Endothelial cell of umbilical vein (primary cell): ENCODE data around the gene IL21. TPM values are rescaled to one million over a fixed set of nuclear protein-coding genes. Genes with fewer than 3 reads are reported as not detected.

ENCODE experiments used
- BruUV-seq: library from RNA; stranded (reverse); fragments of 400-500 nt; replicated peaks from 2 replicates; lab custom pipeline; 2021; lab: Mats Ljungman, UMichigan
- CTCF ChIA-PET: fragments of 300-600, 350-600 bp; sonication (Branson Sonifier 250); formaldehyde crosslinking; loops from one replicate; lab custom pipeline; 2021; ENCODE audit warnings: antibody characterized with exemption, inconsistent platforms; lab: Charles Lee
- POLR2A ChIA-PET: fragments of 300-600, 350-600 bp; sonication (Branson Sonifier 250); formaldehyde crosslinking; loops from one replicate; lab custom pipeline; 2021; ENCODE audit warnings: antibody characterized with exemption, inconsistent platforms; lab: Charles Lee
- DNase-seq: peaks from one replicate; pipeline ENCODE4 v3.0.0-alpha.2; 2011; ENCODE audit warnings: low read depth, low spot score
- FAIRE-seq: peaks from 2 replicates; lab custom pipeline; 2011; peaks lifted over from hg19 to GRCh38; lab: Jason Lieb, UNC
- H2AFZ ChIP-seq: 2 replicates; pipeline ENCODE4 v1.6.0; 2012; ENCODE audit warnings: low read depth, low read length, control low read depth, inconsistent platforms
- H3K27ac ChIP-seq: 2 replicates; pipeline ENCODE4 v1.5.1; 2011; ENCODE audit warnings: low read depth, mild to moderate bottlenecking, control low read depth, low read length, moderate library complexity; ENCODE audit not compliant: insufficient read depth
- H3K27me3 ChIP-seq, 2 experiments: 2 replicates each; pipeline versions ENCODE4 v1.6.0 to v1.6.1; 2011; ENCODE audit warnings: low read length in 2 of 2, mixed read lengths in 1 of 2; ENCODE audit not compliant: control insufficient read depth in 2 of 2, insufficient read depth in 2 of 2
- H3K36me3 ChIP-seq, 2 experiments: 2 replicates in 1 of 2; 3 replicates in 1 of 2; pipeline ENCODE4 v1.5.1; 2011; ENCODE audit warnings: low read length in 2 of 2, mild to moderate bottlenecking in 1 of 2, moderate library complexity in 1 of 2; ENCODE audit not compliant: control insufficient read depth in 2 of 2, insufficient read depth in 2 of 2; ENCODE audit errors: extremely low read depth in 1 of 2
- H3K4me1 ChIP-seq: 3 replicates; pipeline ENCODE4 v1.5.1; 2011; ENCODE audit warnings: mild to moderate bottlenecking, low read length; ENCODE audit not compliant: control insufficient read depth, insufficient read depth; ENCODE audit errors: extremely low read depth
- H3K4me2 ChIP-seq: 2 replicates; pipeline ENCODE4 v1.6.1; 2011; ENCODE audit warnings: low read length, control low read depth, mixed read lengths; ENCODE audit not compliant: insufficient read depth
- H3K4me3 ChIP-seq, 3 experiments: fragments of 200-600 bp in 1 of 3; sonication (generic), shearing (Covaris generic) in 1 of 3; replicated peaks in 1 of 3; 2 replicates each; pipeline ENCODE4 v1.5.1; 2011 to 2016; ENCODE audit warnings: control low read depth in 3 of 3, low read length in 3 of 3, mild to moderate bottlenecking in 2 of 3, inconsistent platforms in 1 of 3, low read depth in 1 of 3, moderate library complexity in 1 of 3; ENCODE audit not compliant: insufficient read depth in 1 of 3
- H3K79me2 ChIP-seq: 2 replicates; pipeline ENCODE4 v1.6.0; 2012; ENCODE audit warnings: low read length, inconsistent platforms; ENCODE audit not compliant: control insufficient read depth, insufficient read depth
- H3K9ac ChIP-seq: replicated peaks from 2 replicates; pipeline ENCODE3; 2011; ENCODE audit warnings: low read length, control low read depth; ENCODE audit not compliant: insufficient read depth; ENCODE audit errors: extremely low read depth
- H3K9me1 ChIP-seq: replicated peaks from 3 replicates; pipeline ENCODE4 v1.6.0; 2011; ENCODE audit warnings: mild to moderate bottlenecking, low read length; ENCODE audit not compliant: control insufficient read depth, insufficient read depth; ENCODE audit errors: extremely low read depth
- H3K9me3 ChIP-seq: replicated peaks from 2 replicates; pipeline ENCODE4 v1.5.1; 2012; ENCODE audit warnings: low read length, inconsistent platforms; ENCODE audit not compliant: control insufficient read depth, insufficient read depth
- H4K20me1 ChIP-seq: replicated peaks from 2 replicates; pipeline ENCODE3; 2011; ENCODE audit warnings: mild to moderate bottlenecking, low read length; ENCODE audit not compliant: control insufficient read depth, insufficient read depth; ENCODE audit errors: extremely low read depth
- CTCF ChIP-seq, 2 donors: IDR thresholded peaks; 1 replicate in 1 of 2; 2 replicates in 1 of 2; pipeline ENCODE4 v1.5.1; 2011; ENCODE audit warnings: low read length in 2 of 2, mild to moderate bottlenecking in 2 of 2, moderate library complexity in 2 of 2, control low read depth in 1 of 2, inconsistent platforms in 1 of 2, low read depth in 1 of 2; ENCODE audit not compliant: insufficient read depth in 1 of 2; ENCODE audit errors: extremely low read depth in 1 of 2
- EZH2 ChIP-seq: IDR thresholded peaks from 2 replicates; pipeline ENCODE4 v1.6.1; 2012; ENCODE audit warnings: borderline replicate concordance, low read depth, mild to moderate bottlenecking, moderate library complexity, low read length, inconsistent platforms; ENCODE audit not compliant: severe bottlenecking
- GATA2 ChIP-seq: IDR thresholded peaks from 2 replicates; pipeline ENCODE4 v1.7.0; 2011; ENCODE audit warnings: low read depth, mild to moderate bottlenecking, moderate library complexity, mixed read lengths, low read length; ENCODE audit not compliant: insufficient read length, insufficient read depth
- JUN ChIP-seq: IDR thresholded peaks from 2 replicates; pipeline ENCODE4 v1.6.1; 2011; ENCODE audit warnings: borderline replicate concordance, low read depth; ENCODE audit not compliant: insufficient read length, insufficient read depth
- MAX ChIP-seq: IDR thresholded peaks from 2 replicates; pipeline ENCODE4 v1.6.1; 2011; ENCODE audit not compliant: insufficient read depth, insufficient read length
- MYC ChIP-seq: IDR thresholded peaks from one replicate; pipeline ENCODE4 v1.6.1; 2011; ENCODE audit warnings: mild to moderate bottlenecking, low read depth, low read length
- POLR2A ChIP-seq: IDR thresholded peaks from 2 replicates; pipeline ENCODE4 v1.6.1; 2012; ENCODE audit warnings: low read depth, mild to moderate bottlenecking, control low read depth, low read length
- POLR2AphosphoS5 ChIP-seq: IDR thresholded peaks from 2 replicates; pipeline ENCODE4 v1.6.1; 2012; ENCODE audit warnings: low read depth, mild to moderate bottlenecking, control low read depth, low read length, moderate library complexity; ENCODE audit not compliant: insufficient read depth
- dilution Hi-C: fragments of 300-500 bp; cut with MboI; formaldehyde crosslinking; loops from one replicate; pipeline ENCODE4 v1.15.0; 2019; ENCODE audit warnings: low sequenced_read_pairs; ENCODE audit not compliant: extremely low pct_ligation_motif_present
- intact Hi-C: fragments of 100-400 bp; cut with micrococcal nuclease; formaldehyde crosslinking; loops from one replicate; pipeline ENCODE4 v1.10.0; 2022
- polyA plus RNA-seq, 4 experiments: library from polyadenylated mRNA; depleted of rRNA in 3 of 4; stranded (reverse) in 3 of 4; unstranded in 1 of 4; fragments of >200 nt; gene quantifications; 2 replicates each; pipeline versions ENCODE4 v1.2.1 to v1.2.3, GENCODE V29; 2011 to 2012; ENCODE audit warnings: missing spikeins in 1 of 4
- total RNA-seq: library from RNA; stranded (reverse); gene quantifications from 2 replicates; pipeline ENCODE4 v1.2.3, GENCODE V29; 2021

Gene IL21
- total and polyA plus RNA-seq, 2 donors (not counting 3 experiments of a cell fraction or from before 2014, with no cell fraction given) = not detected

- no TSS peak for BruUV-seq
- FAIRE-seq = no peak
- CTCF ChIA-PET = no interaction called here
Observed at GRCh38 chr4:122647656-122648055, 26.8 kb upstream of the IL21 start.

More at GRCh38 chr4:122647656-122648055, 26.8 kb upstream of the IL21 start:
- Histone ChIP-seq H3K4me3 (no peak overlapping the region), H3K79me2 (no peaks in the 10 kb centered on the region), H3K27me3 (peaks cover 14 to 16% of the 10 kb centered on the region in 2 experiments), H3K9ac (no peak overlapping the region), H4K20me1 (no peaks in the 10 kb centered on the region), H2AFZ (no peak overlapping the region), H3K27ac (no peak overlapping the region), H3K4me2 (no peak overlapping the region), H3K9me1 (no peaks in the 10 kb centered on the region), H3K4me1 (no peaks in the 10 kb centered on the region), H3K36me3 (no peaks in the 10 kb centered on the region), H3K9me3 (no peaks in the 10 kb centered on the region)
- TF ChIP-seq POLR2A = no peak
- no peak for TF ChIP-seq POLR2AphosphoS5
- no peak for TF ChIP-seq EZH2
- no peak for TF ChIP-seq JUN
- no peak for TF ChIP-seq MYC
- TF ChIP-seq MAX = no peak
- TF ChIP-seq CTCF (IDR thresholded peaks at IDR 0.05; ENCODE audit: extremely low read depth in 1 of 2, insufficient read depth in 1 of 2, low read depth in 1 of 2, low read length in 2 of 2) = no peak
- TF ChIP-seq GATA2 = no peak
- DNase-seq = no peak
- dilution Hi-C loops = no loop called here
- intact Hi-C loops = no loop called here
- POLR2A ChIA-PET = no interaction called here
